AG09309 (cell line): Measurements from ENCODE around the gene KRAS.

ENCODE experiments used
- DNase-seq: peaks from one replicate; pipeline ENCODE4 v3.0.0-alpha.2; 2010; ENCODE audit warnings: low read depth
- H3K4me3 ChIP-seq: 2 replicates; pipeline ENCODE4 v1.5.1; 2011; ENCODE audit warnings: mild to moderate bottlenecking, low read depth, low read length, moderate library complexity; ENCODE audit not compliant: control insufficient read depth
- TF ChIP-seq, protein P1 (sequence below): IDR thresholded peaks from 2 replicates; pipeline ENCODE4 v1.5.1; 2011; ENCODE audit warnings: mild to moderate bottlenecking, low read depth, low read length, inconsistent platforms; ENCODE audit not compliant: insufficient read depth, control insufficient read depth; ENCODE audit errors: missing control alignments

The KRAS gene

DNA sequence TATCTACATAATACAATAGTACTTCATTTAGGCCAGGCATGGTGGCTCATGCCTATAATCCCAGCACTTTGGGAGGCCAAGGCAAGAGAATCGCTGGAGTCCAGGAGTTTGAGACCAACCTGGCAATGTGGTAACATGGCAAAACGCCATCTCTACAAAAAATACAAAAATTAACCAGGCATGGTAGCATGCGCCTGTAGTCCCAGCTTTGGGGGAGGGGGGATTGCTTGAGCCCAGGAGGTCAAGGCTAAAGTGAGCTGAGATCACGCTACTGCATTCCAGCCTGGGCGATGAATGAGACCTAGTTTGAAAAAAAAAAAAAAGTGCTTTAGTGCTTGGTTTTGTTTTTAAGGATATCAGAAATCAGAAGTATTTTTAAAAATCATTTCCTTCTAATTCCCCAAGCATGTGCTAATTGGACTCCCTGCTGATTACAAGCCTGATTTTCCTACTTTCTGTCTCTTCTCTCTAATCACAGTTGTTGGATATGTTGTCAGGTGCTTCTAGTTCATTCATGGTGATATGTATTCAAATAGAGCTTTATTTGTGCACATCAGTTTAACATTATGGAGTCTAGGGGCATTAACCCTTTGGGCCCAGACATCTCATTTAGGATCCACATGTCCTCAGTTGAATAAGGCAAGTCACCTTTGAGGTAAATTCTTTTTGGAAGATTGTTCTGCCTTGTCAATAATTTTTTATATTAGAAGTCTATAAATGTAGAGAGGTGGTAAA is 7.0 kb upstream of the KRAS start:
- DNase-seq, result no peak
- TF ChIP-seq, protein P1, sequence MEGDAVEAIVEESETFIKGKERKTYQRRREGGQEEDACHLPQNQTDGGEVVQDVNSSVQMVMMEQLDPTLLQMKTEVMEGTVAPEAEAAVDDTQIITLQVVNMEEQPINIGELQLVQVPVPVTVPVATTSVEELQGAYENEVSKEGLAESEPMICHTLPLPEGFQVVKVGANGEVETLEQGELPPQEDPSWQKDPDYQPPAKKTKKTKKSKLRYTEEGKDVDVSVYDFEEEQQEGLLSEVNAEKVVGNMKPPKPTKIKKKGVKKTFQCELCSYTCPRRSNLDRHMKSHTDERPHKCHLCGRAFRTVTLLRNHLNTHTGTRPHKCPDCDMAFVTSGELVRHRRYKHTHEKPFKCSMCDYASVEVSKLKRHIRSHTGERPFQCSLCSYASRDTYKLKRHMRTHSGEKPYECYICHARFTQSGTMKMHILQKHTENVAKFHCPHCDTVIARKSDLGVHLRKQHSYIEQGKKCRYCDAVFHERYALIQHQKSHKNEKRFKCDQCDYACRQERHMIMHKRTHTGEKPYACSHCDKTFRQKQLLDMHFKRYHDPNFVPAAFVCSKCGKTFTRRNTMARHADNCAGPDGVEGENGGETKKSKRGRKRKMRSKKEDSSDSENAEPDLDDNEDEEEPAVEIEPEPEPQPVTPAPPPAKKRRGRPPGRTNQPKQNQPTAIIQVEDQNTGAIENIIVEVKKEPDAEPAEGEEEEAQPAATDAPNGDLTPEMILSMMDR, result no peak
- H3K4me3 ChIP-seq, result no peak overlapping the region

DNA sequence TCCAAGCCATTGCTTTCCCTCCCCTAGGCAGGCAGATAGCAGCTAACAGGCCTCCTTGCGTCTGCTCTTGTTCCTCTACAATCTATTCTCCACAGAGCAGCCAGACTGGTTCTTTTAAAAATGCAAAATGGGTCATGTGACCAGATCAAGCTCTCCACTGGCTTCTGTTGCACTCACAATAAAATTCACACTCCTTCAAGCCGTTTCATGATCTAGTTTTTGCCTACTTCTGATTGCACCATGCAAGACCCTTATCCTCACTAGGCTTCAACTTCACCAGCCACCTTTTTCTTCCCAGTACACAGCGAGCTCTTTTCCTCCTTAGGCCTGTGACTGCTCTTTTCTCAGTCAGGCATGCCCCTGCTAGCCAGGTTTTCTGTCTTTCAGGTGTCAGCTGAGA is 6.1 kb upstream of the KRAS start:
- TF ChIP-seq, protein P1, result no peak

DNA sequence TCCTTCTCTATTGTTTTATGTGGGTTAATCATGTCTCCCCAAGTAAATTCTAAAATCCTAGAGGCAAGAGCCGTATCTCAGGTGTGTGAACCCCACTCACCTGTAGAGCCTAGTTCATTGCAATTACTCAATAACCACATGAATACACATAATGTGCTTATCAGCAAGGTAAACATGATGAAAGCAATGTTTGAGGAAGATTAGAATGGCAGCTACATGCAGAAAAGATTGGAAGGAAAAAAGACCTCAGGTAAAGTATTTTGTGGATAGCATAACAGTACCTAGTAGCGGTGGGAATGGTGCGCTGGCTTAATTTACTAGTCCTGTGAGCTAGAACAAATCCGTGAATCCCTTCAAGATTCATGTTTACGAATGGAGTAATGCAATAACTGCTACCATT is 5.3 kb upstream of the KRAS start:
- no peak overlapping the region for H3K4me3 ChIP-seq
- TF ChIP-seq, protein P1, result no peak
- no peak for DNase-seq

More for the DNA sequence above, 6.1 kb upstream of the KRAS start:
- no peak for DNase-seq
- H3K4me3 ChIP-seq, result no peak overlapping the region

DNA sequence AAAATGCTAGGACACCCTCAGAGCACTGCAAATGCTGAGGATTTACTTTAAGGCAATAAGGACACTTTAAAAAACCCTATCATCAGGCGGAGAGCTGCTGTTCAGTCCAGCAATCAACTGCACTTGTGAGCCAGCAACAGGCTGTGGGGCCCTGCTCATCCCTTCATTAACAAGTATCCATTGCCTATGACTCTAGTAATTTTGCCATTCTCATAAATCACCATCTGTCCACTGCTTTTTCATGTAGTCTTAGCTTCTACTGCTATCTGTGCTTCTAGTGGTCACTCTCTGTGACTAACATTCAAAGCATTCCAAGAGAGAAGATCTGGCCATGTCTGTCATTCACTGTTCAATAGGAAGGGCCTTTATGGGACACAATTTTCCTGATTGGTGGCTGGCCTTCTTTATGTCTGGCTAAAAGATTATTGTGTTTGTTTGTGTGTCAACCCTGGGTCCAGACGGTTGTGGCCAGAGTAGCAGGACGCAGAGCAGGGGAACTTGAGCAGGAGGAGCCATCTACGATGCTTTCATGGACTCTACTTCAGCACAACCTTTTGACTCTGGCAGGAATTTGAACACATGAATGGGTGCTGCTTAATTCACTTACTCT is 3.6 kb upstream of the KRAS start:
- TF ChIP-seq, protein P1, result no peak
- no peak overlapping the region for H3K4me3 ChIP-seq
- DNase-seq, result no peak

DNA sequence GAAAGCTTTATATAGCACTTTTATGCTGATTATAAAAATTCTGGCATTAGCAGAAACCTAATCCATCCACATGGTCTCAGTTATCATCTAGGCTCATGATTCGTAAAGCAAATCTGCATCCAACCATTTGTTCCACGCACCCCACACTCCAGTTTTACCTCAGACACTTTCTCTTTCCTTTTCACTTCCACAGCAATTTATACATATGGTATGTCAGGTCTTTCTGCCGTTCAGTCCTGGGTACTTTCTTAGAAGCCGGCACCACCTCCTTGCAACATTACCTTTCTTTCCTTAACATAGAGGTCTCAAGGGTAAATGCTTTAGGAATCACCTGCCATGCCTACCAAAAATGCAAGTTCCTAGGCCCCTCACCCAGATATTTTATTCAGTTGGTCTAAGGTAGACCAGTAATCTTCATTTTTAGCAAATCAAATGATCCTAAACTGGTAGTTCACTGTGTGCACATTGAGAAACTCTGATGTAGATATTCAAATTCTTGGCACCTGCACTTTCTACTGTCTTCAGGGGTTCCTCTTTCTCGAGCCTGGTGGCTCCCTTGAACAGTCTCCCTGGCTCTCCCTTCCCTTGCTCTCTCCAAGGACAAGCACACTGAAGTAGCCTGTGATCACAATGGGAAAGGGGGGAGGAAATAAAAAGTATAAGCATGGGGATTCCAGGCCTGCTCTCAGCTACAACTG is 2.8 kb upstream of the KRAS start:
- TF ChIP-seq, protein P1, result no peak
- no peak for DNase-seq
- H3K4me3 ChIP-seq, result no peak overlapping the region

DNA sequence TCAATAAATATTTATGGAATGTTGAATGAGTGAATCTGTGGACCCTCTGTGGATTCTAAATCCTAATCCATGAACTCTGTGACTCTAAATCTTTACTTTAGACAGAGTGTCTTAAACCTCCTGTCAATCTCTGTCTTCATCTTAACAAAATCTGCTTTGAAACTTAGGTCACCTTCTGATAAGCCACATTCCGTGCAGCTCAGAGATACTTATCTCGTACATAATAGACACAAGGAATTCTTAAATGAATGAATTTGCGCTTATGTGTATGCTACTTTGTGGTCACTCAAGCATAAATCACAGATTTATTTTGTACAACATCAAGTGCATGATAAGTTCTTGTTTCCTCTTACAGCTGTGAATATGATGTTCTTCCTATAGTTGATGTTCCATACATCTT is 2.2 kb upstream of the KRAS start:
- no peak for DNase-seq
- TF ChIP-seq, protein P1, result no peak
- no peak overlapping the region for H3K4me3 ChIP-seq
